Thyroid gland (tissue), 4 donors: ENCODE data around the gene RAB20. TPM values are rescaled to one million over a fixed set of nuclear protein-coding genes. Genes with fewer than 3 reads are reported as not detected.

Experiments used
- DNase-seq, 2 donors: peaks; one replicate each; pipeline ENCODE4 v3.0.0-alpha.2; 2019
- H3K27ac ChIP-seq, 3 donors: fragments of 200-600 bp; sonication (generic); 1 replicate in 2 of 3; 2 replicates in 1 of 3; pipeline ENCODE4 v1.5.1; 2016 to 2019; ENCODE audit warnings: mild to moderate bottlenecking in 1 of 3, moderate library complexity in 1 of 3
- H3K27me3 ChIP-seq: fragments of 200-600 bp; sonication (generic); one replicate; pipeline ENCODE4 v1.5.1; 2019
- H3K36me3 ChIP-seq, 2 donors: fragments of 200-600 bp; sonication (generic); one replicate each; pipeline ENCODE4 v1.5.1; 2016 to 2019
- H3K4me1 ChIP-seq, 2 donors: fragments of 200-600 bp; sonication (generic); one replicate each; pipeline ENCODE4 v1.5.1; 2017 to 2019
- H3K4me3 ChIP-seq, 3 donors: fragments of 200-600 bp; sonication (generic); replicated peaks in 1 of 3; 1 replicate in 2 of 3; 2 replicates in 1 of 3; pipeline ENCODE4 v1.5.1; 2016; ENCODE audit warnings: mild to moderate bottlenecking in 1 of 3
- H3K9me3 ChIP-seq: fragments of 200-600 bp; sonication (generic); one replicate; pipeline ENCODE4 v1.5.1; 2017
- CTCF ChIP-seq, 6 experiments: fragments of 200-600 bp in 3 of 6; fragments of 450-650 bp in 3 of 6; sonication (generic) in 3 of 6; IDR thresholded peaks; one replicate each; pipeline ENCODE4 v1.5.1; 2016 to 2019; ENCODE audit warnings: antibody characterized with exemption in 6 of 6, mild to moderate bottlenecking in 2 of 6, inconsistent platforms in 1 of 6, moderate library complexity in 1 of 6
- POLR2A ChIP-seq, 2 donors: fragments of 450-650 bp; IDR thresholded peaks; one replicate each; pipeline ENCODE4 v1.6.1; 2017; ENCODE audit warnings: antibody characterized with exemption in 2 of 2, mild to moderate bottlenecking in 2 of 2, moderate library complexity in 1 of 2
- whole genome bisulfite sequencing, 2 donors: methylation state at CpG; one replicate each; pipeline ENCODE4 v1.1.5; 2017; 5-methylcytosine and 5-hydroxymethylcytosine counted together
- intact Hi-C: fragments of 100-400 bp; cut with DNase I; formaldehyde crosslinking; loops from one replicate; pipeline ENCODE4 v1.15.1; 2023
- total RNA-seq, 4 donors: library from RNA; depleted of rRNA; stranded (reverse); fragments of >200 nt; gene quantifications; one replicate each; pipeline ENCODE4 v1.2.3, GENCODE V29; 2016

The RAB20 gene
- total RNA-seq, 4 donors from 2014 or later = 21.0 to 60.5 (median 43.5) TPM

- intact Hi-C loops = loop anchor here (10.0 kb wide), 1 partner anchor 64 kb away; the partner anchor contains the start of gene RAB20
- no peak for TF ChIP-seq CTCF (IDR thresholded peaks at IDR 0.05)
- TF ChIP-seq POLR2A (IDR thresholded peaks at IDR 0.05) = no peak
- Histone ChIP-seq H3K4me1 (peaks cover 5 to 6% of the 10 kb centered on the region in 2 donors), H3K4me3 (no peak overlapping the region), H3K27ac (no peak overlapping the region), H3K27me3 (no peaks in the 10 kb centered on the region), H3K9me3 (no peaks in the 10 kb centered on the region), H3K36me3 (peaks cover 53 to 57% of the 10 kb centered on the region in 2 donors)
- DNase-seq = no peak
- WGBS, 2 donors = 93 to 99% methylated on average over 9 of the region's 9 CpGs
Observed at GRCh38 chr13:110501188-110501587, 60.3 kb downstream of the RAB20 start.

- no peak for DNase-seq
- no peaks in the 10 kb centered on the region for H3K9me3 ChIP-seq
- intact Hi-C loops = loop anchor here (10.0 kb wide), 1 partner anchor 64 kb away; the partner anchor contains the start of gene RAB20
- H3K36me3 ChIP-seq = peaks cover 61 to 63% of the 10 kb centered on the region in 2 donors
- no peaks in the 10 kb centered on the region for H3K4me1 ChIP-seq
- no peak overlapping the region for H3K27ac ChIP-seq
- no peak overlapping the region for H3K4me3 ChIP-seq
- TF ChIP-seq CTCF (IDR thresholded peaks at IDR 0.05) (no peak), POLR2A (IDR thresholded peaks at IDR 0.05) (no peak)
- WGBS, 2 donors = 86 to 88% methylated on average over 3 of the region's 3 CpGs
- H3K27me3 ChIP-seq = no peaks in the 10 kb centered on the region
Observed at GRCh38 chr13:110500341-110500740, 61.2 kb downstream of the RAB20 start.

DNA sequence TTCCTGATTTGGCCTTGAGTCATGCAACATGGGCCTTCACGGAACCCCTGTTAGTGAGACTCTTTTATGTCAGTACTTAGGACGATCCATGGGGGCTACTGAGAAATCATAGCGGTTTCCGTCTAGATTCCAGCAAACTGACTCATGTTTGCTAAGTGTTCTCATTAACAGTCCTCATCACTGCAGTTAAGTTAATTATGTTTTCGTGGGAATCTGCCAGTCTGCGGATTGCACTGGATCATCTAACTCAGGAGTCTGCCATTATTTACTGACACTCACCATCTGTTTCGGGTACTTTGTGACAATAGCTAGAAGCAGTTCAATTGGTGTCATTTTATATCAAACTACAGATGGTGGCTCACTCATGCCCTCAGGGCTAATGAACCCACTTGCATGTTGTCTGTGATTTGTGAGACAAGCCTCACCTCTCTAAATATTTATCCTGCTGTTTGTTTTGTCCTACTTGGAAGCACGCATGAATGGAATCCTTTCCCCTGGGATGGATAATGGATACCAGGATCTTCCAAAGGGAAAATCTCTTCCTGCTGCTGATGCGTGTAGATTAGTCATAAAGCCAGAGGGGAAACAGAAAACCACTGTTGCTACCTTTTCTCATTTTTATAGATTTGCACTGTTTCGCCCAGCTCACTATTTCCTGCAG is 61.8 kb downstream of the RAB20 start:
- intact Hi-C loops = loop anchor here (10.0 kb wide), 1 partner anchor 65 kb away; the partner anchor contains the start of gene RAB20
- WGBS, 2 donors = 82 to 89% methylated on average over 10 of the region's 10 CpGs
- no peak for DNase-seq
- Histone ChIP-seq H3K4me3 (no peak overlapping the region), H3K27ac (no peak overlapping the region), H3K27me3 (no peaks in the 10 kb centered on the region), H3K36me3 (peaks cover 64 to 65% of the 10 kb centered on the region in 2 donors), H3K4me1 (no peaks in the 10 kb centered on the region), H3K9me3 (no peaks in the 10 kb centered on the region)
- no peak for TF ChIP-seq CTCF (IDR thresholded peaks at IDR 0.05)
- no peak for TF ChIP-seq POLR2A (IDR thresholded peaks at IDR 0.05)

- H3K36me3 ChIP-seq = peaks cover 55 to 59% of the 10 kb centered on the region in 2 donors
Observed at GRCh38 chr13:110498765-110499164, 62.8 kb downstream of the RAB20 start.

More at GRCh38 chr13:110498765-110499164, 62.8 kb downstream of the RAB20 start:
- Histone ChIP-seq H3K27me3 (no peaks in the 10 kb centered on the region), H3K4me1 (no peaks in the 10 kb centered on the region), H3K27ac (no peak overlapping the region), H3K9me3 (no peaks in the 10 kb centered on the region), H3K4me3 (no peak overlapping the region)
- 95 to 97% methylated on average over 10 of the region's 10 CpGs for WGBS, 2 donors
- TF ChIP-seq CTCF (IDR thresholded peaks at IDR 0.05) (no peak), POLR2A (IDR thresholded peaks at IDR 0.05) (no peak)
- intact Hi-C loops = no loop called here
- no peak for DNase-seq
